Endothelial cell of umbilical vein (primary cell): Measurements from ENCODE around the gene HIP1.

Experiments
- CTCF ChIP-seq, 2 donors: IDR thresholded peaks; 1 replicate in 1 of 2; 2 replicates in 1 of 2; pipeline ENCODE4 v1.5.1; 2011; ENCODE audit warnings: low read length in 2 of 2, mild to moderate bottlenecking in 2 of 2, moderate library complexity in 2 of 2, control low read depth in 1 of 2, inconsistent platforms in 1 of 2, low read depth in 1 of 2; ENCODE audit not compliant: insufficient read depth in 1 of 2; ENCODE audit errors: extremely low read depth in 1 of 2
- EZH2 ChIP-seq: IDR thresholded peaks from 2 replicates; pipeline ENCODE4 v1.6.1; 2012; ENCODE audit warnings: borderline replicate concordance, low read depth, mild to moderate bottlenecking, moderate library complexity, low read length, inconsistent platforms; ENCODE audit not compliant: severe bottlenecking
- FOS ChIP-seq: IDR thresholded peaks from 2 replicates; pipeline ENCODE4 v1.6.1; 2011; ENCODE audit warnings: mild to moderate bottlenecking, low read length, moderate library complexity, borderline replicate concordance; ENCODE audit not compliant: insufficient read depth
- GATA2 ChIP-seq: IDR thresholded peaks from 2 replicates; pipeline ENCODE4 v1.7.0; 2011; ENCODE audit warnings: low read depth, mild to moderate bottlenecking, moderate library complexity, mixed read lengths, low read length; ENCODE audit not compliant: insufficient read length, insufficient read depth
- MAX ChIP-seq: IDR thresholded peaks from 2 replicates; pipeline ENCODE4 v1.6.1; 2011; ENCODE audit not compliant: insufficient read depth, insufficient read length
- POLR2A ChIP-seq: IDR thresholded peaks from 2 replicates; pipeline ENCODE4 v1.6.1; 2012; ENCODE audit warnings: low read depth, mild to moderate bottlenecking, control low read depth, low read length
- POLR2AphosphoS5 ChIP-seq: IDR thresholded peaks from 2 replicates; pipeline ENCODE4 v1.6.1; 2012; ENCODE audit warnings: low read depth, mild to moderate bottlenecking, control low read depth, low read length, moderate library complexity; ENCODE audit not compliant: insufficient read depth

DNA sequence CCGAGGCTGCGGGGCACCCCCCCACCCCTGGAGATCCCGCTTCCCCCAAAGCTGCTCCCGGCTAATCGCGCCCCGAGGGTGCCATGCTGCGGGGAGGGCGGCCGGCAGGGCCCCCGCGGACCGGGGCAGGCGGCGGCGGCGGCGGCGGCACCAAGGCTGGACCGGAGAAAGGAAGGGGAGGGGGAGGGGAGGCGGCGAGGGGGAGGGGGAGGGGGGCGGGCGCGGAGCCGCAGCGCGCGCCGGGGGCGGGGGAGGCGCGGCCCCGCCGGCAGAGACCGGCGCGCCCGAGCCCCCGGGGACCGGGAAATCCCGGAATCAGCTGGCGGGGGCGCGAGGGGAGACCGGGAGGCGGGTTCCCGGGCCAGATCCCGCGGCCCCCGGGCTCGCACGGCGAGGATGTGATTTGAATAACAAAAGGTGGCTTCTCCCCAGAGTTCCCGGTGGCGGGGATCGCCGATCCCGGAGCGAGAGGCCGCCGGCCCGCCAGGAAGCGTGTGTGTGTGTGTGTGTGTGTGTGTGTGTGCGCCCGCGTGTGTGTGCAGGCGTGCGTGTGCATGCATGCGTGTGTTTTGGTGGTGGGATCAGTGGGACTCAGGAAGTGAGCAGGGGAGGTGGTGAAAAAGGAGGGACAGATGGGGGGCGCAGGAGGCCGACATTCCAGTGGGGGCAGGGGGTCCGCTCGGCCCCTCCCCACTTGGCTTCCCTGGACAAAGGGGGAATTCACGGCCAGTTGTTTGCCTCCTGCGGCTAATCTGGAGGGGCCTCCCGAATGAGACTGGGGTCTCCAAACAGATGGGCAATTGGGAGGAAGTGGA lies 99.5 kb downstream of the HIP1 start:
- TF ChIP-seq MAX (no peak), POLR2AphosphoS5 (peak; percentile 16), CTCF (IDR thresholded peaks at IDR 0.05; ENCODE audit: extremely low read depth in 1 of 2, insufficient read depth in 1 of 2, low read depth in 1 of 2, low read length in 2 of 2) (no peak), POLR2A (peak; percentile 13), EZH2 (no peak), FOS (no peak), GATA2 (no peak)
